ENCODE data around the gene PRADC1.
A peak's percentile ranks its signal among the peaks of the same experiment; 100 is the strongest.

The PRADC1 gene

GRCh38 chr2:73233932-73234832 lies 1.1 kb upstream of the PRADC1 start, which contains the start of gene CCT7:
Gene CCT7, plus strand, starts transcription at chr2:73234308. Its CDS starts 71 bp downstream, at chr2:73234379.
- DNase-seq, result peak; percentile 87 to 88

DNA sequence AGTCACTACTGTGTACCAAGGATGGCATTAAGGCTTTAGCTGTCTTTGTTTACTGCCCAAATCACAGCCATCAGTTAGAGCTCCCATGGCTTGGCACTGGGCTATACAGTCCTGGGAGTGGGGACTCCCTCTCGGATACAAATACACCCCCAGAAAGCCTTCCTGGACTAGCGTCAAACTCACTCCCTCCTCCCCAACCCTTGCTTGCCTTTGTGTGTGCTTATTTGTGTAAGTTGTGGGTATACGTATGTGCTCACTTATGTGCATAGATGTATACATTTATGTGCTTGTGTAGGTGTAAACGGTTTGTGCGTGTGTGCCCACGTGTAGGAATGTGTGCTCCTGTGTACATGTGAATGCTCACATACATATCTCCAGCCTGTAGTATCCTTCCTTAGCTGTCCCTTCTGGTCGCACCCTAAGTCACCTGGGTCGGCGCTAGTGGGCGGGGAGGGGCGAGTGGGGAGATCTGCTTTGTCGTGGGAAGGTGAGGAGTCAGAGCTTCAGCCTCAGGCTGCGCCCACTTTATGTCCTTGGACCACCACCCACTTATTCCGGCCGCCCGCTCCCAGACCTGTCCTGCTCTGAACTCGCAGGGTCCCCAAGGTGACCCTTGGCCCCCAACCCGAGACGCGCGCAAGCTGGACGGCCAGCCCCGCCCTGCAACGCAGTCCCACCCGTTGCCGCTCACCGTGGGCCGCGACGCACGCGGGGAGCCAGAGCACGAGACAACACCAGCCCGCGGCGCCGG lies 461 bp downstream of the PRADC1 start:
- DNase-seq, result peak in 1 of 2 donors; percentile 9

DNA sequence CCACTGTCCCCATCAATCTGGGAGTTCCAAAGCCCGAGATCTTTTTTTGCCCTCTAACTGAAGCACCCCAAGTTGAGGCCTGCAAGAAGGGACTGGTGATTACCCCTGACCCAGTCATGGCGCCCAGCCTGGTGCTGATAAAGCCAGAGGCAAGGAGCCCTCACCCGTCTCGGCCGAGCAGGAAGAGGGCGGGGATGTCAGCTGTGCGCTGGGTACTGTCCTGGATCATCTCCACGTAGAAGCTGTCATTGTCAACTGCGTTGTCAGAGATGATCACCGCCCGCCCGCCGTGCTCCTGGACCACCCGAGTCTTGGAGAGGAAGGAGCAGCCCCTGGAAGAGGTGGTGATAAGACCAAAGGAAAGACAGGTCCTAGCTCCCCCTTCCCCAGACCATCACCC lies 4.4 kb downstream of the PRADC1 start:
- DNase-seq, result no peak

GRCh38 chr2:73227086-73227485 lies 6.0 kb downstream of the PRADC1 start:
- no peak for DNase-seq

GRCh38 chr2:73225513-73226360 lies 7.3 kb downstream of the PRADC1 start:
- DNase-seq, result peak; percentile 9 to 24

- no peak for DNase-seq
Observed at GRCh38 chr2:73223821-73224220, 9.2 kb downstream of the PRADC1 start.

GRCh38 chr2:73218298-73218697 lies 14.7 kb downstream of the PRADC1 start:
- DNase-seq, result no peak

DNA sequence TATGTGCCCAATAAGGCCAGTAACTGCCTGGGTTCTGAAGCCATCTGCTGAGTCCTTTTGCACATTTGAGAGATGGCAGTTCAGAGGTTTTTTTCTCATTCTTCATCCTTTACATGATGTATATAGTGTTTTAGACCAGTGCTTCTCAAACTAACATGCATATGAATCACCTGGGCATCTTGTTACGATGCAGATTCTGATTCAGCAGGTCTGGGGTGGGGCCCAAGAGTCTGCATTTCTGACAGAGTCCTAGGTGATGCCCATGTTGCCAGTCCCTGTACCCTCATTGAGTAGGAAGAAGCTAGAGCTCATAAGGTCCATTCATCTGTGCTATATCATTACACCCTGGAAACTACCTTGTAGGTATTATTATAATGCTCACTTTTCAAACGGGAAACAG lies 15.2 kb downstream of the PRADC1 start:
- no peak for DNase-seq

GRCh38 chr2:73217160-73217559 lies 15.9 kb downstream of the PRADC1 start:
- DNase-seq, result no peak

- no peak for DNase-seq
Observed at GRCh38 chr2:73215254-73215653, 17.8 kb downstream of the PRADC1 start.

DNA sequence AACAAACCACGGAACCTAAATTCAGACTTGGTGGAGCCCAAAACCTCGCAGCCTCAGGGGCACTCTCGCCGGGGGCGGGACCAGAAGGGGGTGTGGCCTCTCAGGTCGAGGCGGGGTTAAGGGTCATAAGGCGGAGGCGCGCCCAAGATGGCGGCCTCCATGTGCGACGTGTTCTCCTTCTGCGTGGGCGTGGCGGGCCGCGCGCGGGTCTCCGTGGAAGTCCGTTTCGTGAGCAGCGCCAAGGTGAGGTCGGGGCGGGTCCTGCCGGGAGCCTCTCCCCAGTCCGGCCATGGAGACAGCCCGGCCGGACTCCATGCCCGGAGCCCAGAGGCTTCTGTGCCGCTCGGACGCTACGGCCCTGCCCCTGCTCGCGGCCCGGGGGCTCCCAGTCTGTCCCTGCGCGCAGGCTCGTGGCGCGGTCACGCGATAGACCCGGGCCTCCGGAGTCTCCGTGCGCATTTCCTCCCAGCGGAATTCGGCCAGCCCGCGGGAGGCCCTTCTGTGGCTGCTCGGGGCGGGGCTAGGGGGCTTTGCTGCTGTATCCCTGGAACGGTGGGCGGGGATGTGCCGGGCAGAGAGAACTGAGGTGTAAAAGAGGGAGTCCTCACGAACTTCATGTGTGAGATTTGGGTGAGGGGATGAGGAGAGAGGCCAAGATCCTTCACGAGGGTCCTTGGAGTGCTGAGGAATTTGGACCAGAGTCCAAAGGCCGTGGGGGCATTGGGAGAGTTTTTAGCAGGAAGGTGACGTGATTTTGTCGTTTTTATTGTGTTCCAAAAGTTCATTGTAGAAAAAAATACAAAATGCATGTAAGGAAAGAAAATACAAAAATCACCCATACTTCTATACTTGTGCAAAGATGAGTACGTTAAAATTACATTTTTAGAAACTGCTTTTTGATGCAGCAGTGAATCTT lies 18.7 kb downstream of the PRADC1 start, which contains the start of gene SMYD5:
SMYD5 (plus strand) TSS at position 126 of the 916 bp plus-strand sequence; CDS start at position 148, 22 bp downstream.
- DNase-seq, result peak; percentile 84 to 90

- peak; percentile 32 to 79 for DNase-seq
Observed at GRCh38 chr2:73212448-73213176, 20.4 kb downstream of the PRADC1 start.

DNA sequence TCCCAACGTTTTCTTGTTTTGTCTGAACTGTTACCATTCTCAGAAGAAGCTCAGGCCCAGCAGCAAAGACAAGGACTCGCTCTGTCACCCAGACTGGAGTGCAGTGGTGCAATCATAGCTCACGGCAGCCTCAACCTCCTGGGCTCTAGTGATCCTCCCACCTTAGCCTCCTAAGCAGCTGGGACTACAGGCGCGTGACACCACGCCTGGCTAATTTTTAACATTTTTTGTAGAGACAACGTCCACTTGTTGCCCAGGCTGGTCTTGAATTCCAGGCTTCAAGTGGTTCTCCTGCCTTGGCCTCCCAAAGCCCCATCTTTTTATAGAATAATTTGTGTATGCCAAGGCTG lies 21.0 kb downstream of the PRADC1 start:
- no peak for DNase-seq

GRCh38 chr2:73210696-73211095 lies 22.3 kb downstream of the PRADC1 start:
- no peak for DNase-seq

DNA sequence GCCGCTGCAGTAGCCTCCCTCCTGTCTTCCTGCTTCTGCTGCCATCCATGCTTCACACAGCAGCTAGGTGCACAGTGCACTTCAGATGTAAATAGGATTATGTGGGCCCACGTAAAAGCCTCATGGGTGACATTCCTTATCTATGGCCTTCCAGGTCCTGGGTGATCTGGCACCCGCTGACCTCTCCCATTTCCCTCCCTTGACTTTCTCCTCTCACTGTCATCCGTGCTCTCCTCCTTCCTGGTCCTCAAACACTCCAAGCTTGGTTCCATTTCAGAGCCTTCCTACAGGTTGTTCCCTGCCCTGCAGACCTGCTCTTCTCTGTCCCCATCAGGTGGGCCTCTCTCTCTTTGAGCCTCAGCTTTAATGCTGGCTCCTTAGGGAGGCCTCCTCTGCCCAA lies 23.0 kb downstream of the PRADC1 start:
- DNase-seq, result no peak

GRCh38 chr2:73208258-73208657 lies 24.8 kb downstream of the PRADC1 start:
- no peak for DNase-seq

DNA sequence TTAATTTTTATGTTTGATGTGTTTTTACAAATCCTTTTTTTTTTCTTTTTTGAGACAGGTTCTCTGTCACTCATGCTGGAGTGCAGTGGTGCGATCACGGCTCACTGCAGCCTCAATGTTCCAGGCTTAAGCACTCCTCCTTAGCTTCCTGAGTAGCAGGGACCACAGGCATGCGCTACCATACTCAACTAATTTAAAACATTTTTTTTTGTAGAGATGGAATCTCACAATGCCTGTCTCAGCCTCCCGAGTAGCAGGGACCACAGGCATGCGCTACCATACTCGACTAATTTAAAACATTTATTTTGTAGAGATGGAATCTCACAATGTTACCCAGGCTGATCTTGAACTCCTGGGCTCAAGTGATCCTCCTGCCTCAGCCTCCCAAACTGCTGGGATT lies 27.4 kb downstream of the PRADC1 start:
- DNase-seq, result no peak

DNA sequence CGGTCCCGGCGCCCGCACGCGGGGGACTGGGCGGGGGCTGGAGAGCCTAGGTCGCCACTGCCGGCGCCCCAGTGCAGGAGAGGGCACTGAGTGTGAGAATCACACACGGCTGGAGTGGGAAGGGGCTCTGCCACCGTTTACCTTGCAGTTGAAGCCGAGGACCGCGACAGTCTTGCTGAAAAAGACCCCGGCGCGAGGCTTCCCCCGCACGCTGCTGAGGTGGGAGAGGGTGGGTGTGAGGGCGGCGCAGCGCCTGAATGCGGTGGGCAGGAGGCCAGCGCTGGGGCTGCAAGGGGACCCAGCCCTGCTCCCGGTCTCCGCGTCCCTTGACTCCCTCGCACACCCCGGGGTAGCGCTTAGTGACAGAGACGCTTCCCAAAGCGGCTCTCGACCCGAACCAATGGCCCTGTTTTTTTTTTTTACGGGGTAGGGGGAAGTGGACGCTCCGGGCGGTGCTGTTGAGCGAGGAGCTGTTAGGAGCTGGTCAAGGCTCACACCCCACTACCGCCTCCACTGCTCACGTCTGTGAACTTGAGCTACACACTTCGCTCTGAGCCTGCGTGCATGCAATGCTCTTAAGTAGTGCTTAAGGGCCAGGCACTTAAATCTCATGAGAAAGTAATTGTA lies 29.9 kb downstream of the PRADC1 start:
- no peak for DNase-seq

- DNase-seq, result no peak
Observed at GRCh38 chr2:73202156-73203054, 30.6 kb downstream of the PRADC1 start, which contains the start of gene NOTO. Gene NOTO, plus strand, starts transcription at chr2:73202574. Its CDS starts 93 bp downstream, at chr2:73202667.
